GM12872 (cell line): Measurements from ENCODE around the gene DTX1.

Experiments used
- CTCF ChIP-seq: IDR thresholded peaks from 3 replicates; pipeline ENCODE4 v1.5.1; 2011; ENCODE audit warnings: low read depth, mild to moderate bottlenecking, low read length, moderate library complexity; ENCODE audit not compliant: insufficient read depth

DTX1 gene

GRCh38 chr12:113067987-113068935 is 11.7 kb downstream of the DTX1 start:
- TF ChIP-seq CTCF = no peak

GRCh38 chr12:113069149-113069548 is 12.6 kb downstream of the DTX1 start:
- no peak for TF ChIP-seq CTCF

- TF ChIP-seq CTCF = no peak
Measured at GRCh38 chr12:113069751-113070116, 13.2 kb downstream of the DTX1 start.

- TF ChIP-seq CTCF = no peak
Measured at GRCh38 chr12:113070117-113070906, 13.8 kb downstream of the DTX1 start.

- no peak for TF ChIP-seq CTCF
Measured at GRCh38 chr12:113071135-113072112, 14.9 kb downstream of the DTX1 start.

GRCh38 chr12:113072136-113072535 is 15.6 kb downstream of the DTX1 start:
- TF ChIP-seq CTCF = no peak
